GM19239 (cell line): ENCODE results near the gene PHF20.
"Not testable (repeated sequence)": the region's sequence is repeated elsewhere in the genome, so short reads cannot be mapped to it uniquely, and the experiment has no call there.

Experiments used
- DNase-seq: peaks from one replicate; pipeline ENCODE4 v3.0.0; 2011; ENCODE audit warnings: low spot score; ENCODE audit not compliant: insufficient read length
- FAIRE-seq: peaks from 2 replicates; lab custom pipeline; 2011; peaks lifted over from hg19 to GRCh38; lab: Jason Lieb, UNC

The PHF20 gene

DNA sequence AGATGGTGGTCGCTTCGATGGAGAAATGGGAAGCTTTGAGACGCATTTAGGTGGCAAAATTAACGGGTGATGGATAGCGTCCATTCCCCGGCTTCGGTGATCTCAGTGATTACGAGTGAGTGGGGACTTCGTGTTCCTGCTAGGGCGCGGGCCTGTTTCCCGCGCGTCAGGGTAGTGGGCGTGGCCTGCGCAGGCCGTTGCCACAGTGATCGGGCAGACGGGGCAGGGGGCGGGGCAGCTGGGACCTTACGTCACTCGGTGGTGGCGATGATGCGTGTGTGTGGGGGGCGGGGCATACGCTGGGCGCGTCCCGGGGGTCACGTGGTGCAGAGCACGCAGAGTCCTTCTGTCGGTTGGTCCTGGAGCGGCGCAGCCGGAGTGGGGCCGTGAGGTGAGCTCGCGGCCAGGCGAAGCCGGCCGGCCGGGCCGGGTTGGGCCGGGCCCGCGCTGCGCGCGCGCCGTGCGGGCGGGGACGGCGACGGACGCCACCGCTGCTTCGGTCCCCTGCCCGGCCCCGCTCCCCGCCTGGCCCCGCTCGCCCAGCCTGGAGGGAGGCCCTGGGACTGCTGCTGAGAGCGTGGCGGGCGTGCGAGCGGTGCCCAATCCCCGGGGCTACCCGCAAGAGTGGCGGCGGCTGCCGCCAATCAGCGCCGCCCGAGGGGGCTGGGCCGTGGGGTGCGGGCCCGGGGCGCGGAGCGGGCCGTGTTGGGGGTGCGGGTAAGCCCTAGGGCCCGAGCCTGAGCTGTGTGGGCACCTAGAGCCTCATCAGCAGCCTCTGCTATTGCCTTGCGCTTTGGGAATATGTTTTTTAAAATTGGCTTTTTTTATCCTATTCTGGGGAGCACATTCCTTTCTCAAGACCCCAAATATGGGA lies at the start of gene PHF20:
Gene PHF20 (plus strand): TSS at position 327 of the 874 bp plus-strand sequence. CDS start 29,508 bp downstream, outside the sequence.
- FAIRE-seq (peak; percentile 92), DNase-seq (peak; percentile 92)

DNA sequence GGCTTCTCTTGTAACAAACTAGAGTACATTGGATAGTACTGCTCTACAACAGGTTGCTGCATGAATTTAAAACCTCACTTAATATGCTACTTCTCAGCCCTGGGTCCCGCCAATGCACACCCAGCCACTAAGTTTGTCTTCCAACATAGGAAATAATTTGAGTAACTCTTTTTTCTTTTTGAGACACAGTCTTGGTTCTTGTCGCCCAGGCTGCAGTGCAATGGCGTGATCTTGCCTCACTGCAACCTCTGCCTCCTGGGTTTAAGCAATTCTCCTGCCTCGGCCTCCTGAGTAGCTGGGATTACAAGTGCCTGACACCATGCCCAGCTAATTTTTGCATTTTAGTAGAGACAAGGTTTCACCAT lies 48.6 kb upstream of the PHF20 start:
- not testable (repeated sequence) for DNase-seq

DNA sequence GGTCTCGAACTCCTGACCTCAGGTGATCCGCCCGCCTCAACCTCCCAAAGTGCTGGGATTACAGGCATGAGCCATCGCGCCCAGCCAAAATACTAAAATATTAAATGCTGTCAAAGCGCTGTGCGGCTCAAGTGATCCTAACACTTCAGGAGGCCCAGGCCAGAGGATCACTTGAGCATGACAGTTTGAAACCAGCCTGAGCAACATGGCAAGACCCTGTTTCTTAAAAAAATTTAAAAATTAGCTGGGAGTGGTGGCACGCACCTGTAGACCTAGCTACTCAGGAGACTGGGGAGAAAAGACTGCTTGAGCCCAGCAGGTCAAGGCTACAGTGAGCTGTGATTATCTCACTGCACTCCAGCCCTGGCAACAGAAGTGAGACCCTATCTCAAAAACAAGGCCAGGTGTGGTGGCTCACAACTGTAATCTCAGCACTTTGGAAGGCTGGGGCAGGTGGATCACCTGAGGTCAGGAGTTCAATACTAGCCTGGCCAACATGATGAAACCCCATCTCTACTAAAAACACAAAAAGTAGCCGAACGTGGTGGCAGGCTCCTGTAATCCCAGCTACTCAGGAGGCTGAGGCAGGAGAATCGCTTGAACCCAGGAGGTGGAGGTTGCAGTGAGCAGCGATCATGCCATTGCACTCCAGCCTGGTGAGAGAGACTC lies 48.0 kb upstream of the PHF20 start:
- not testable (repeated sequence) for DNase-seq, FAIRE-seq

More for the DNA sequence above, 48.6 kb upstream of the PHF20 start:
- not testable (repeated sequence) for FAIRE-seq

DNA sequence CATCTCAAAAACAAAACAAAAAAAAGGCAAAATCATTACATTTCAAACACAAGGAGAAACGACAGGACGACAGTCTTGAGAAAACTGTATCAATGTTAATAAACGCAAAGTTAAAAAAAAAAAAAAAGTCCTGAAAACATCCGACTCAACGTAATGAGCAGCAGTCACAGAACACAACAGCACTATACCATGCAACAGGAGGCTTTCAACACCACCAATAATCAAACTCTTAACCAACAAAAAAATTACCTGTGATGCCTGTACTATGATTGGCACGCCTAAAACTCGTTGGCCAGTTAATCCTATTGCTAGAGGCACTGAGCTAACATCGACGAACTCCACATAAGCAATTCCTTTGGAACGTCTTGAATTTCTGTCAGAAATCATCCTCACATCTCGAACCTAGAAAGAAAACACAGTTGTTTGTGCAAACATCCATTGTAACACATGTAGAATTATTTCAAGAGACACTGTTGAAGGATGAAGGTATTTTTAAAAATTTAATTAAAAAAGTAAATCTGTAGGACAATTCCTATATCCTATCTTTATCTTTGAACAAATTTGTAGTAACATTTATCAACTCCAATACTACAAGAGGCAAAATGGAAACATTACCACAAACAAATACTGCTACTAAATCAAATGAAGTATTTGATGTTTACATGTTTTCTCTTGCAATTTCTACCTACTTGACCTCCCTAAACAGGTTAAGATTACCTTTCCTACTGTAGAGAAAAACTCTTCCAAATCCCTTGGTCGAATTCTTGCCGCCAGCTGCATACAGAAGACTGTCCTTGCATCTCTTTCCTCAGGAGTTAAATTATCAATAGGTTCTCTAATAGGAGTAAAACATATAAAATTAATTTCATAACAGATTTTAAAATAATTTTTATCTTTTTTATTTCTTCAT lies 47.2 kb upstream of the PHF20 start:
- FAIRE-seq, result no peak
- no peak for DNase-seq

DNA sequence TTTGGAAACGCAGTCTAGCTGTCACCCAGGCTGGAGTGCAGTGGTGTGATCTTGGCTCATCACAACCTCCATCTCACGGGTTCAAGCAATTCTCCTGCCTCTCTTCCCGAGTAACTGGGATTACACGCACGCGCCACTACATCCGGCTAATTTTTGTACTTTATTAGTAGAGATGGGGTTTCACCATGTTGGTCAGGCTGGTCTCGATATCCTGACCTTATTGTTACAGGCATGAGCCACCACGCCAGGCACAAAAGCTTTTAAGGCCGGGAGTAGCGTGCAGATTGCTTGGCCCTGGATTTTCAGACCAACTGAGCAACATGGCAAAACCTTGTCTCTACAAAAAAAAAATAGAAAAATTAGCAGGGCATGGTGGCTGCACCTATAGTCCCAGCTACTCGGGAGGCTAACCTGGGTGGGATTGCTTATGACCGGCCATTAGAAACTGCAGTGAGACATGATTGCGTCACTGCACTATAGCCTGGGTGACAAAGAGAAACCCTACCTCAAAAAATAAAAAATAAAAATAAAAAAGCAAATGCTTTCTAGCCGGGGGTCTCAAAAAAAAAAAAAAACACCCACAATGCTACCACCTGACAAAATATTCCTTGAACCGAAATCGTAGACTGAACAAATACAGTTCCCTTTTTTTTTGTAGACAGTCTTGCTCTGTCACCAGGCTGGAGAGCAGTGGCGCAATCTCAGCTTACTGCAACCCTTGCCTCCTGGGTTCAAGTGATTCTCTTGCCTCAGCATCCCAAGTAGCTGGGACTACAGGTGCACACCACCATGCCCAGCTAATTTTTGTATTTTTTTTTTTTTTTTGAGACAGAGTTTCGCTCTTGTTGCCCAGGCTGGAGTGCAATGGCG lies 44.7 kb upstream of the PHF20 start:
- no peak for FAIRE-seq
- DNase-seq, result no peak

DNA sequence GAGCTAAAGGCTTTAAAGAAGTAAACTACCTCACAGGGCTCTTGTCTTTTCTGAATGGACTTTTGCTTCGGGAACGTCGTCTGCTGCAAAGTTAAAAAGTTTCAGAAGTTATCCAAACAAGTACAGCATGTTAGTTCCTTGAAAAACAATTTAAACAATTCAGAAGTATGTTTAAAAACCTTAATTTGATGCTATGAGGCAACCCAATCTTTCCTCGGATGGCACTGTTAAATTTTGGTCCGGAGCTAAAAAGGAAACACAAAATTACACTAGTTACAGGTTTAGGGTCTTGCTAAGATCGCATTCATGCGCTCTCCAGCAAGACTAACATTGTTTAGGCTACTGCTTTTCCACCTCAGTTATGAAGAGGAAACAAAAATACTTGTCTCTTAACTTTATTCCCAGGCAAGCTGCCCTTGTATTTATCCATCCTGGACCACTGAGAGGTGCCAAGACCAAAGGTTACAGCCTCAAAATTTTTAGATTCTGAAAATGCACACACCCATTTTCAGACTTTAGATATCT lies 42.5 kb upstream of the PHF20 start:
- no peak for FAIRE-seq
- no peak for DNase-seq

DNA sequence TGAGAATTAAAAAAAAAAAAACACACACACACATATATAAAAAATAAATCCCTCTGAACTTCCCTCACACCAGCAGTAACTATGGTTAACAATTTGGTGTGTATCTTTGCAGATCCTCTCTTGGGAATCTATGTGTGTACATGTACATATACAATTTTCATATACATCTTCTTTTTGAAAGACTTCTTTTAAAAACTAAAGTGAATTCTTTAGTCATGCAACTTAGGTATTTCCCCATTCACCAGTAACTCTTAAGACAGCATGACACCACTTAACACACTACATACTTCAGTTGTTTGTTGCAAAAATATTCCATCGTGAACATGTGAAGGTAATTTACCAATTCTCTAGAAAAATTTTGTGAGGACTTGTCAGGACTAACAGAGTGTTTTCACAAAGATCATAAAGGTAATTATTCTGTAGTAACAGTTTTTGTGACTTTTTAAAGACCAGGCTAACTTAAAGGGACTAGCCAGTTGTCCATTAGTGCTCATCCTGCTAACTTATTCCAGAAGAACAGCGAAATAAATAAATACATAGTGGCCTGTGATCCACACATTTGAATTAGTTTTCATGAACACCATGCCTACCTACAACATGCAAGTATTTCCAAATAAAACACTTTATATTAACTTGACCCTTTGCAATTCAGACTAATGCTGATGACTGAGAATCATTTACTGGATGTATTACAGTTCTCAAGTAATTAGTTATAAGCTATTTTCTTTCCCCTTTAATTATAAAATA lies 41.8 kb upstream of the PHF20 start:
- FAIRE-seq (no peak), DNase-seq (no peak)

DNA sequence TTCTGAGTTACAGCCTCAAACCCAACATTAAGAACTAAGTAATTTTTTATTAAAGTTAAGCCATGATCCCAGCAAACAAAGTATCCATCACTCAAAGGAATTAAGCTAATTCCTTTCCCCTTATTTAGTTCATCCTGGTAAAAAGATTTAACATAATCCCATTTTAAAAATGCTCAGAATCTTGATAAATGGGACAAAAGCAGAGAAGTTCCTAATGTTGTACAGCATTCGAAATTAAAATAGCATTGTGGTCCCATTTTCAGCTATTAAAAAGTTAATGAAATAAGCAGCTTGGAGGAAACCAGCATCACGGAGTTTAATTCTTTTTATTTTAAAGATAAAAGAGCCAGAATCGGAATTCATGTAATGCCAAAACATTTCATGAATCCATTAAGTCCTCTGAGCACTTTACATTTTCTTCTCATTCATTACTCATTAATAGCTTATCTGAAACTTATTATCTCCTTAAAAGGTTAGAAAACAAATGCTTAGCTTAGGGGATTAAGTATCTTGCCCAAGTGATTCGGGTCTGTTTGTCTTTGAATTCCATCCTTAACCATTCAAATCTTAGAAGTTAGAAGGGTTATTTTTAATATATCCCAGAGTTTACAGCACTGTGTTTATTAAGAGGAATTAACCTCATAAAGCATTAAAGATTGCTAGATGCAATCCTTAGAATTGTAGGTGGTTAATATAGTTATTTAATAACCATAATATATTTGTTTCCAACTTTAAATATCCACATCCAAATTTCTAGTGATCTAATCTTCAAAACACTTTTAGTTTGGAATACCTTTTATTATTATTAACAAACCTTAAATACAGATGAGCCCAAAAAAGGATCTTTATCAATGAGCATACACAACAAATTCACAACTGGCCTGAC lies 41.0 kb upstream of the PHF20 start:
- FAIRE-seq, result no peak
- no peak for DNase-seq

DNA sequence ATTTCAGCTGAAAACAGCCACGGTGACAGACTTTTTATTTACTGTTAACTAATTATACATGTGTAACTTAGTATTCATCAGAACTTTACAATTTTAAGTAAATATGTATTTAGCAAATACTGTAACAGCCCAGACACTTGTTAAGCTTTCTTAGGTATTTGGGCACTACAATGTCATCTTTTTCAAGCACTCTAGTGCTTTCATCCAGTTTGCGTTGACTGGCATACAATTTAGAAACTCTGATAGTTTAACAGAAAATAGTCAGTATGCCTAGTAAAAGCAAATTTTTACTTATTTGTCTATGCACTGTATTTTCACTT lies 40.4 kb upstream of the PHF20 start:
- DNase-seq (no peak), FAIRE-seq (no peak)

DNA sequence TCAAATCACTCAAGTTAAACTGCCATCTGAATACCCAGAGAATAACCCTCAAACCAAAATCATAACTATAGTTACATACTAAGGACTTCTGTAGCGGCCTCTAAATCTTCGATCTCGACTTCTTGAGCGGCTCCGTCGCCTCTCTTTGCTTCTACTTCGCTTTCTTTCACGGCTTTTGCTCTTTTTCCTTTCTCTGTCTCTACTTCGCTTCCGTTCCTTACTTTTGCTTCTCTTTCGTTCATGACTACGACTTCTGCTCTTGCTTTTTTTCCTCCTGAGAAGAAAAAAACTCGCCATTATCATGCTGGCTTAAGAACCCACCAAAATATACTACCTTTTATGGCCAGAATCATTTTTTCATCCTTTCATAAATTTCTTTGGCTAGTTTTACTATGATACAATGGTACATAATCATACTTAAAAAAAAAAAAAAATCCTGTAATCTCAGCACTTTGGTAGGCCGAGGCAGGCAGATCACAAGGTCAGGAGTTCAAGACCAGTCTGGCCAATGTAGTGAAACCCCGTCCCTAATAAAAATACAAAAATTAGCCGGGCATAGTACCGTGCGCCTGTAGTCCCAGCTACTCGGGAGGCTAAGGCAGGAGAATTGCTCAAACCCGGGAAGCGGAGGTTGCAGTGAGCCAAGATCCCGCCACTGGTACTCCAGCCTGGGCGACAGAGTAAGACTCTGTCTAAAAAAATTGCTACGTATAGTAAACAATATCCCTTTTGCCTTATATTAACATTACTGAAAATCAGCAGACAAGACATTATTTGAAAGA lies 39.8 kb upstream of the PHF20 start:
- DNase-seq, result no peak
- FAIRE-seq, result no peak

DNA sequence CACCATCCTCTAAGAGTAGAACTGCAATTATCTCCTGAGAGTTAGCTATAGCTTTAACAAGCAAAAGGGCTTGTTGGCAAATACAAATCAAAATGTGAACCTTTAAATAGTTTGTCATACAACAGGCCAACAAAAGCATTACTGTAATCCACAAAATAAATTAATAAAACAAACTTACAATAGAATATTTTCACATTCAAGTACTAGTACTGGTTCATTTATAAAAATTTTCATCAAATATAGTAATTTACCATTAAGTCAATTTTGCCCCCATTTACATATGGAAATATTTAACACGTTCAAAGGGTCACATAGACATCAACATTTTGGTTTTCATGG lies 39.2 kb upstream of the PHF20 start:
- FAIRE-seq, result no peak
- DNase-seq, result no peak

DNA sequence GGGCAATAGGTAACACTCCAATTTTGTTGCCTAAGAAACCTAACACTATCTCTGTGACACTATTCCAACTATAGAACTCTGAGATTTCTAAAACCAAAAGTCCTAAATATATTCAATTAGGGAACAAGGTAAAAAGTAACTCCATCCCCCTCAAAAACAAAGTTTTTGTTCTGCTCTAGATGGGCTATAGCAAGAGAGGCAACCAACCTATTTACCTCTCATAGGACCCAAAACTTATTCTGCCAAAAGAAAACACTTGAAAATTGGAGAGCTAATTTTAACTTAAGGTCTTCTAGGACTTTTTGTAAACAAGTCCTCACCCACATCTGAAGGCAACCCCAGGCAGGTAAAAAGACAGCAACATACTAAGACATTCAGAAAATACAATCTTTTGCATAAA lies 37.4 kb upstream of the PHF20 start:
- FAIRE-seq (no peak), DNase-seq (no peak)

DNA sequence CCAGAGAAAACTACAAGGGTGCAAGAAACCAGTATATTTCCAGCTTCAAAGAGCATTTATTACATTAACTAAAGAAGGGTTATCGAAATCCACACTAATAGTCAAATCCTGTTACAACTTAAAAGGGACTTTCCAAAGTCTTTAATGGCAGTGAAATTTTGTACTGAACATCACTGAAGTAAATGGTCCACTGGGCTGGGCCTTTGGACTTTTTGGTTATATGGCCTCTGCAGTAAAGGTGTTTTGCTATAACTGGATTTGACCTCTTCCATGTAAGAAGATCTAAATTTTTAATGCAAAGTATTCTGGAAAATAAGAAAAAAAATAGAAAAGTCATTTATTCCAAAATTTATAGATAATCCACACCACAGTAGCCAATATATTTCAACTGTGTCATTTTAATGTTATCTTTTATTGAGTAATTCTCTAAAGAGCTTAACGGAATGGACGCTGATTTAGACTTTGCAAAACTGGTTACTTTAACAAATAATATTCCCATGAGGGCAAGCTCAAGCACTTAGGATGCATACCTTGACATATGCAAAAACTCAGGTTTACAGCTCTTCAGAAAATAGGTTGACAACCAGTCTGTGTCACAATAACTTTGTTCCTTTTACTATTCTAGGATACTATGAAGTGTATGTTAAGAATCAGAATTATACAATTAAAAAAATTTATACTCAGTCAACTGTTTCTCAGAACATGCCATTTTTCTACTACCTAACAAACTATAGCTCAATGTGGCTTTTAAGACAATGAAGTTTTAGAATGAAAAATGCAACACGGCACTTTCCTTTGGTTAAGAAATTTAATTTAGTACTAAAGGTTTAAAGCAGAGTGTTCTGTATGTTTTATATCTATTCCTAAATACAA lies 36.8 kb upstream of the PHF20 start:
- FAIRE-seq (no peak), DNase-seq (no peak)

DNA sequence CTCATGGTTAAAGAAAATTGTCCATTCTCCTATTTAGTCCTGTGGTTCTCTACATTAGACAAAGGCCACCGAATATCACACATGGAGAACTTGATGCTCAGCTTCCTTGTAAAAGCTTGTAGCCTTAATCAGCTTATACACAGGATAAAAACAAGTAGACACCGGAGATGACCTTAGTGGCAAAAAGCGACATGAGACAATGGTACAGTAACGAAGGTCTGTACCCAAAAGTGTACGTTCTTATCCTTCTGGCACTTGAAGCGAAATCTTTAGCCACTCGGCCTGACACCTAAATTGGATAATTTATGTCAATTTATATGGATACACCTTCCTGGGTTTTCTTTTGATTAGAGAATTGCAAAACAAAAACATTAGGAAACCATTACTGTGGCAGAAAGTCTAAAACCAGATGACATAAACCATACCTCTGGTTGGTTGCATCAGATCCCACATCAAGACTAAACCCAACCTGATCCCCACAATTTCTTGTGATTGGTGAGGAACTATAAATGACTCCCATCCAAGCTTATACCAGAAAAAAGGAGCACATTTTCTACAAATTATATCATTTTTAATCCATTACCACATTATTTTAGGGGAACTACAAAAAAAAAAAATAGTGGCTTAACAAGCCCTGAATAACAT lies 35.9 kb upstream of the PHF20 start:
- DNase-seq (no peak), FAIRE-seq (no peak)

DNA sequence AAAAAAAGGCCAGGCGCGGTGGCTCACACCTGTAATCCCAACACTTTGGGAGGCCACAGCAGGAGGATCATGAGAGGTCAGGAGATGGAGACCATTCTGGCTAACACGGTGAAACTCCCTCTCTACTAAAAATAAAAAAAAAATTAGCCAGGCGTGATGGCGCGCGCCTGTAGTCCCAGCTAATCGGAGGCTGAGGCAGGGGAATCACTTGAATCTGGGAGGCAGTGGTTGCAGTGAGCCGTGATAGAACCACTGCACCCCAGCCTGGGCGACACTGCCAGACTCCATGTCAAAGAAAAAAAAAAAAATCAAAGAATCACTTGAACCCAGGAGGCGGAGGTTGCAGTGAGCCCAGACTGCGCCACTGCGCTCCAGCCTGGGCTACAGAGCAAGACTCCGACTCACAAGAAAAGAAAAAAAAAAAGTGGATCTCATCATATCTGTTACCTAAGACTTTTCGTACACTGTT lies 33.9 kb upstream of the PHF20 start:
- no peak for DNase-seq
- FAIRE-seq, result no peak
